K562 (cell line): ENCODE data around the gene HADH.

ENCODE experiments used
- COPS2 ChIP-seq: fragments of 450-650 bp; conservative IDR thresholded peaks from 2 replicates; pipeline ENCODE4 v1.6.1; 2016; ENCODE audit warnings: mild to moderate bottlenecking, moderate library complexity
- CTCF ChIP-seq, 3 experiments: IDR thresholded peaks in 2 of 3; conservative IDR thresholded peaks in 1 of 3; 2 replicates each; pipeline ENCODE4 v1.5.1; 2011 to 2012; ENCODE audit warnings: low read length in 3 of 3, mild to moderate bottlenecking in 3 of 3, control low read depth in 2 of 3, improper control_type of control experiment in 1 of 3, inconsistent platforms in 1 of 3, low read depth in 1 of 3, mixed read lengths in 1 of 3, moderate library complexity in 1 of 3; ENCODE audit not compliant: insufficient read depth in 2 of 3
- EP300 ChIP-seq: IDR thresholded peaks from 2 replicates; pipeline ENCODE4 v1.6.1; 2012; ENCODE audit warnings: low read length, improper control_type of control experiment
- ILK ChIP-seq: fragments of 450-650 bp; IDR thresholded peaks from 2 replicates; pipeline ENCODE4 v1.6.1; 2016; ENCODE audit warnings: missing genetic modification characterization, low read depth, mild to moderate bottlenecking, missing compliant biosample characterization, moderate library complexity, borderline replicate concordance
- MAZ ChIP-seq, 2 experiments: fragments of 450-650 bp in 1 of 2; sonication (generic) in 1 of 2; formaldehyde crosslinking; IDR thresholded peaks in 1 of 2; conservative IDR thresholded peaks in 1 of 2; 2 replicates each; pipeline versions ENCODE4 v1.4.0 to v1.5.0; 2020; ENCODE audit warnings: mild to moderate bottlenecking in 1 of 2, missing genetic modification reagents in 1 of 2
- NR2C1 ChIP-seq, 2 experiments: fragments of 450-650 bp; IDR thresholded peaks; 2 replicates each; pipeline ENCODE4 v1.6.1; 2017; ENCODE audit warnings: mild to moderate bottlenecking in 2 of 2, antibody characterized with exemption in 1 of 2, inconsistent platforms in 1 of 2, missing compliant biosample characterization in 1 of 2, missing genetic modification characterization in 1 of 2
- POLR2A ChIP-seq: fragments of 450-650 bp; conservative IDR thresholded peaks from 2 replicates; pipeline ENCODE4 v1.6.1; 2016
- ZNF41 ChIP-seq: fragments of 250-450 bp; sonication (Bioruptor Pico); conservative IDR thresholded peaks from 2 replicates; pipeline ENCODE4 v1.4.0; 2020; ENCODE audit warnings: mild to moderate bottlenecking

GRCh38 chr4:107970063-107970798, 19.5 kb upstream of the HADH start:
- TF ChIP-seq EP300 (no peak), COPS2 (no peak), ILK (tag) (no peak), CTCF (IDR thresholded peaks at IDR 0.05 in 2 of 3, conservative IDR thresholded peaks at IDR 0.05 in 1 of 3; ENCODE audit: insufficient read depth in 2 of 3, low read depth in 1 of 3, low read length in 3 of 3) (no peak), MAZ (CRISPR knock-in tag; conservative IDR thresholded peaks at IDR 0.05 in 1 of 2, IDR thresholded peaks at IDR 0.05 in 1 of 2) (no peak), POLR2A (no peak), NR2C1 (IDR thresholded peaks at IDR 0.05) (no peak), NR2C1 (tag; IDR thresholded peaks at IDR 0.05) (no peak), ZNF41 (CRISPR knock-in tag) (no peak)
